HFF-Myc (cell line): Measurements from ENCODE around the gene LRRC38.

ENCODE experiments used
- DNase-seq: peaks from one replicate; pipeline ENCODE4 v3.0.0-alpha.2; 2011; ENCODE audit warnings: low read depth; ENCODE audit errors: extremely low read depth
- H3K4me3 ChIP-seq: replicated peaks from 2 replicates; pipeline ENCODE4 v1.5.1; 2011; ENCODE audit warnings: low read depth, mild to moderate bottlenecking, control low read depth, low read length
- CTCF ChIP-seq: IDR thresholded peaks from 2 replicates; pipeline ENCODE4 v1.5.1; 2012; ENCODE audit warnings: mild to moderate bottlenecking, low read depth, low read length, control low read depth; ENCODE audit errors: missing control alignments

The LRRC38 gene

GRCh38 chr1:13510499-13510898 is 3.3 kb downstream of the LRRC38 start:
- no peak overlapping the region for H3K4me3 ChIP-seq
- no peak for TF ChIP-seq CTCF
- DNase-seq, result no peak

- no peak for DNase-seq
- H3K4me3 ChIP-seq, result no peak overlapping the region
- TF ChIP-seq CTCF, result no peak
These were observed 6.7 kb downstream of the LRRC38 start for GRCh38 chr1:13507075-13507474.

- no peak overlapping the region for H3K4me3 ChIP-seq
- no peak for TF ChIP-seq CTCF
- DNase-seq, result no peak
These were observed 8.8 kb downstream of the LRRC38 start for GRCh38 chr1:13505020-13505419.

- TF ChIP-seq CTCF, result no peak
- no peak for DNase-seq
- H3K4me3 ChIP-seq, result no peak overlapping the region
These were observed 13.0 kb downstream of the LRRC38 start for GRCh38 chr1:13500806-13501205.

- no peak for DNase-seq
- no peak for TF ChIP-seq CTCF
- no peak overlapping the region for H3K4me3 ChIP-seq
These were observed 14.4 kb downstream of the LRRC38 start for GRCh38 chr1:13499422-13499821.

DNA sequence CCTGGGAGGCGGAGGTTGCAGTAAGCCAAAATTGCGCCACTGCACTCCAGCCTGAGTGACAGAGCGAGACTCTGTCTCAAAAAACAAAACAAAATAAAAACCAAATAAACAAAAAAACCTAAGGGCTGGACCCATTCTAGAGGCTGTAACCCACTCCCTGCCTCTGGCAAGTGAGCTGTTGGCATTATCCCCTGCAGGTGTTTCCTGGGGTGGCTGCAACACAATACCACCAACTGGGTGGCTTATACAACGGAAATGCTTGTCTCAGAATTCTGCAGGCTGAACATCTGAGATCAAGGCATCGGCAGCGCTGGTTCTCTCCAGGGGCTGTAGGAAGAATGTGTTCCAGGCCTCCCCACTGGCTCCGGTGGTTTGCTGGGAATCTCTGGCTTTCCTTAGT is 15.2 kb downstream of the LRRC38 start:
- H3K4me3 ChIP-seq, result no peak overlapping the region
- TF ChIP-seq CTCF, result no peak
- DNase-seq, result no peak

DNA sequence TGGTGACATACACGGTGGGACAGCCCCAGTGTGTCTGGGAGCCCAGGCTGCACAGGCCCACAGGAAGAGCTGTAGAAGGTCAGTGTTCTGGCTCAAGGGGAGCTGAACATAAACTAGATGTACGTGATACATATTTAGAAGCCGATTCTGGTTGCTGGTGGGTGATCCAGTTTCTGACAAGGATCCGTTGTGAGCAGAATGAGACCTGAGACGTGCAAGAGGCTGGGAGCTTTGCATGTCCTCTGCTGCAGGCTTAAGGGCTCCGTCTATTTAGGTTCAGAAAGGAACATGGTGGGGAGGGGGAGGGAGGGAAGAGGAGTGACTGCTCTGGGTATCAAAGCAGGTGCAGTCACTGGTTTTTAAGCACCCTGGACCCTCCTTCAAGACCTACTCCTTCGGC is 18.6 kb downstream of the LRRC38 start:
- no peak for TF ChIP-seq CTCF
- no peak for DNase-seq
- H3K4me3 ChIP-seq, result no peak overlapping the region
